HG03159 (cell line): ENCODE measurements around the gene C4BPB.

Experiments used
- ATAC-seq: cut with Tn5 transposase; IDR thresholded peaks from one replicate; pipeline ENCODE4 v1.9.1; 2021; ENCODE audit warnings: mild to moderate bottlenecking, moderate library complexity; ENCODE audit not compliant: unreplicated experiment

C4BPB gene

DNA sequence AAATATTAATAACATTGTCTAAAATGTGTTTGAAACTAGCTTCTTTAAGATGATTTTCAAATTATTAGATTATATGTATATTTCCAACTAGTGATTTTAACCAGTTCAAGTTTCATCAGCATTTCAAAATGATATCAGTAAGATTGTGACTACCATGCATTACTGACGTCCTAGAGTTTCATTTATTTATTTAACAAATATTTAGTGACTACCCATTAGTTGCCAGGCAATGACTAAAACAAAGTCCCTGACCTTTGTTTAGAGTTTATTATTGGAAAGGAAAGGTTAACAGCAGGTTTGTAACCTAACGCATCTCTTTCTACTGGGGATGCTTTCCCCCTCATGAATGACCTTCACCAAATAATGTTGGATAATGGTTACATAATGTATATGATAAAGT is 7.6 kb upstream of the C4BPB start:
- ATAC-seq: no peak

DNA sequence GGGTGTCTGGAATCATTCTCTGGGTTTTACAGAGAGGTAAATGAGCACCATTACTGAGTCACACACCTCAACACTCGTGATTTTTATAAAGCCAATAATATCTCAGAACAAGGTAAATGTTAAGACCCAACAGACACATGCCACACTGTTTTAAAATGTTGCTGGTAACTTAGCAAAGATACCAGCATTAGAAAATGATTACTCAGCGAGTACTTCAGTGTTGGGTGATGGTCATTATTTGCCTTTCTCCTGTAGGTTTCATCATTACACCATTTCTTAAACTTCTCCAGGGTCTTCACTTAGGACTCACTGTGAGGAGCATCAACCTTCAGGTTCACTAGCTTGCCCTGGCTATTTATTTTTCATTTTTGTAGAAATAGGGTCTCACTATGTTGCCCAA is 6.9 kb upstream of the C4BPB start:
- ATAC-seq: no peak

DNA sequence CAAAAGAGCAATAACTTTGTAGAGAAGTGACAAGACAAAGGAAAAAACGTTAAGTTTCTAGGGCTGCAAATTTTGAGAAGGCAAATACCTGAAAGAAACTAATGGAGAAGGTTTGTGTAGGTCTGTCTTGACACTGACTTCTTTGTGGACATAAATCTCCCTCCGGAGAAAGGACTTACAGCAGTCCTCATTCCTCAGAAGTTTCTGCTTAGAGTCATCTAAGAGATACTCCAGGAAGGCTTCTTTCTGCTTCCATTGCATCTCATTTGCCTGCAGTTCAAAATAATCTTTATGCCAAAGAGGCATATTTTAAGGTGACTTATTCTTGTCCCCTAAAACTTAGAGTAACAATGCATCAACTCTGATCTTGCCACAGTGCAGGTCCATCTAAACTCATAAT is 4.4 kb upstream of the C4BPB start:
- ATAC-seq: no peak

- ATAC-seq: peak; percentile 69
Measured at GRCh38 chr1:207084701-207085180, 3.9 kb upstream of the C4BPB start.

DNA sequence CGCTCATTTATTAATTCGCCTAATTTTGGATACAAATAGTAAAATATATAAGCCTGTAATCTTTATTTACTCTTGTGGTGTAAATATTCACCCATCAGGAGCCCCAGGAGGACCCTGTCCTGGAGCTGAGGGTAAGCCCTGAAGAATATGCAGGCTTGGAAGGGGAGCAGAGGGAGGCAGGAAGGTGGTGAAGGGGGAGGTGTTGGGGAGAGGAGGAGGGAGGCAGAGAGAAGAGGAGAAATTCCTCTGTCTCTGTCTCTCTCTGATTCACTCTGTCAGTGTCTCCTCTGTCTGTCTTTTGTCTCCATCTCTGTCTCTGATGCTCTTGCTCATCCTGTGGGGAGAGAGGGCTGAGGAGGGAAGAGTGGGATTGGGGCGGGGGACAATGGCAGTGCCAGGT is 2.8 kb upstream of the C4BPB start:
- no peak for ATAC-seq

DNA sequence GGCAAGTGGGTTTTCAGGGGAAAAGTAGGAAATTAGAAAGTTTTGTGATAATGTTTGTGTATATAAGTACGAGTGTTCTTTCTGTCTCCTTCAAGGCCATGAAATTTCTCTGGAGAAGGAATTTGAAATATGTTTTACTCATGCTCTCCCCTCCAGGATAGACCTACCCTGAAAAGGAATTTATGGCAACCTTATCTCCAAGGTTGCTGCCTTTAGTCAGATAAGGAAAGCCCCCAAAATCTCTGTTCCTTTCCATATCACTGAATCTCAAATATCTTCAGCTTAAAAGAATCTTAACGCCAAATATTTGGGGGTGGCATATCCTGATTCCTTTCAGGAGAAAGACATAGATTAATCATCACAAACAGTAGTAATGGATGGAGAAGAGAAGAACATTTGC is 499 bp upstream of the C4BPB start:
- ATAC-seq: no peak

- peak; percentile 28 for ATAC-seq
Measured at GRCh38 chr1:207089627-207090355, 1.1 kb downstream of the C4BPB start.

GRCh38 chr1:207091200-207091908 is 2.7 kb downstream of the C4BPB start:
- ATAC-seq: no peak

DNA sequence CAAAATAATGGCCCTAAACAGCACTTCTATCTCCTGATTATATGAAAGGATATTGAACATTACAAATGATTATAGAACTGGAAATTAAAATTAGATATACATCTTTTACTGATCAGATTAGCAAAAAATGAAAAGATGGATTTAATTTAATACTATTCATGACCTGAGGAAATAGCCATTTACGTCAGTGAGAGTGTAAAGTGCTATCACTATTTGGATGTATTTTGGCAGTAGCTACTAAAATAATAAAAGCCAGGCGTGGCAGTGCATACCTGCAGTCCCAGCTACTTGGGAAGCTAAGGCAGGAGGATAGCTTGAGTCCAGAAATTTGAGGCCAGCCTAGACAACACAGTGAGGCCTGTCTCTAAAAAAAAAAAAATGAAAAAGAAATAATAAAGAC is 5.3 kb downstream of the C4BPB start:
- no peak for ATAC-seq

- ATAC-seq: peak; percentile 72
Measured at GRCh38 chr1:207097871-207098324, 9.2 kb downstream of the C4BPB start.

- ATAC-seq: no peak
Measured at GRCh38 chr1:207101720-207102119, 13.1 kb downstream of the C4BPB start.

GRCh38 chr1:207102146-207102545 is 13.5 kb downstream of the C4BPB start:
- no peak for ATAC-seq

GRCh38 chr1:207102659-207103058 is 14.0 kb downstream of the C4BPB start:
- no peak for ATAC-seq

DNA sequence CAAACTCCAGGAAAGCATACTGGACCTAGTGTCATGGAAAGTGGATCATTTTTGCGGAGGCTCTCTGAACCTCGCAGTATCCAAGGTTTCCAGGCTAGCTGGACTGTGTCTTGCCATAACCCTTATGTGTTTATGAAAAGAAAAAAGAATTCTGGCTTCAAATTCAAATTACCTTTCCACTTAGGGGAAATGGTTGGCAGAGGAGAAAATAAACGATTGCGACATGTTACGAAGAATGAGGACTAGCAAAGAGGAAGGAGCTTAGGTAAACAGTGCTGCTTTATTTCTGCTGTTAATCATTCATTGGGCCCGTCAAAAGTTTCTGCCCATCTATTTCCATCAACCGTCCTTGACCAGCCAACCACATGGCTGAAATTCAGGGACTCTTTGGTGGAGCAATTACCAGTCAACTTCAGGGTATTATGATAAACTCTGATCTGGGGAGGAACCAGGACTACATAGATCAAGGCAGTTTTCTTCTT is 15.3 kb downstream of the C4BPB start, which contains the start of gene C4BPA:
TSS of gene C4BPA (plus strand) at position 342 of the 482 bp plus-strand sequence. CDS start 8,793 bp downstream, outside the sequence.
- no peak for ATAC-seq

GRCh38 chr1:207109004-207109403 is 20.3 kb downstream of the C4BPB start:
- no peak for ATAC-seq

DNA sequence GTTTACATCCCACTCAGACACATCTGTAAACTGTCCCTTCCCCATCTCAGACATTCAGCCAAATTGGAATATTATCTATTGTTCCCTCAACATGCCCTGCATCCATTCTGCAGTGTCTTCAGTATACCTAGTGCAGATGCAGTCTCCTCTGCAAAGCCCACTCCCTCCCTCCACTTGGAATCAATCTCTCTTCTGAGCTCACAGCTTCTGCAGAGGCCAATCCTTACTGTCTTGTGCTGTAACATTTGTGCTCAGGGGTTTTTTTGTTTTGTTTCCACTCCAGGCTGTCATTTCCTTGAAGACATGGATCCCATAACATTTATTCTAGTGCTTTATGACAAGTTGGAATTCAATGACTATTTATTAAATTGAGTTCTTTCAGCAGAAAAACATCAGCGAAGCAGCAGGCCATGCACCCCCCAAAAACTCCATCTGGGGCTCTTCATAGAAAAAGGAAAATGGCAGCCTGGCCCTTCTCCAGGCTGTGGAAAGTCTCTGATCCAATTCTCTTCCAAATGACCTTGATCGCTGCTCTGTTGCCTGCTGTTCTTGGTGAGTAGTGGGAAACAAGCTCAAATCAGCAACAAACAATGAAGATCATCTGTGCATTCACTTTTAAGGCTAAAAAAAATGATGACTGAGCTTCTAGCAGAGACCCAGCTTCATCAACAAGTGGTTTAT is 24.1 kb downstream of the C4BPB start:
- no peak for ATAC-seq

DNA sequence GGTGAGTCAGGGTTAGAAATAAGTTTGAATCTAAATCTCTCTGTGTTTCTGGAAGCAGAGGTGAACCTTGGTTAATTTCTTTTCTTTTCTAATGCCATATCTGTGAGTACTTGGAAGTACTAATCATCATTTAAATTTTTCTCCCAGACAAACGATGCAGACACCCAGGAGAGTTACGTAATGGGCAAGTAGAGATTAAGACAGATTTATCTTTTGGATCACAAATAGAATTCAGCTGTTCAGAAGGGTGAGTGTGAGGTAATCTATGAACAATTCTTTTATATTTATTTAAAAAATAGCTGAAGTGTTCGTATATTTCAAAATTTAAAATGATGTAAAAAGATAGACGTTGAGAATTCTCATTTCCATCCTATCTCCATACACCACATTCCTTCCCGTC is 26.6 kb downstream of the C4BPB start:
- no peak for ATAC-seq

DNA sequence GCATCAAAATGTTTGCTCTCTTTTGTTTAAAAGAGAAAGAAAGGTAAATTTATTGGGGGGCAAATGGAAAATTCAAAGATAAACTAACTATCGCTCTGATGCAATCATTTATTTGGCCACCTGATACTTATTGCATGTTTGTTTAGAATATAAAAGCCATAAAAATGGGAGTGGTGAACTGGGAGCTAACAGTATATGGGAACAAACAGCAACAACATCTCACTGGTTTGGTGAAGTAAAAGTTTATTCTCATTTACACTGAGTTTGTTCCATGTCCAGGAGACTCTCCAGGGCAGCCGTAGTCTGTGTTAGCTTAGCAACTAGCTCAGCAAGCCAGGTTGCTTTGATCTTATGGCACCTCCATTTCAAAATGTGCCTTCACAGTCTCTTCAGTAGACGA is 35.7 kb downstream of the C4BPB start:
- ATAC-seq: no peak

GRCh38 chr1:207128336-207128921 is 39.8 kb downstream of the C4BPB start:
- no peak for ATAC-seq

- ATAC-seq: no peak
Measured at GRCh38 chr1:207129053-207129452, 40.4 kb downstream of the C4BPB start.
